Measurements from ENCODE around the gene GPR31.
"Not testable (repeated sequence)": the region's sequence is repeated elsewhere in the genome, so short reads cannot be mapped to it uniquely, and the experiment has no call there.

- not testable (repeated sequence) for TF ChIP-seq CTCF (IDR thresholded peaks at IDR 0.05; ENCODE audit: insufficient read depth, low read length, poor library complexity, severe bottlenecking); EZH2phosphoT487 (conservative IDR thresholded peaks at IDR 0.05; ENCODE audit: low read length)
Measured at GRCh38 chr6:167205316-167205715, 47.5 kb upstream of the GPR31 start.

All from SU-DHL-6 (cell line).